ENCODE measurements around the gene PARD6B. TPM values are rescaled to one million over a fixed set of nuclear protein-coding genes. Genes with fewer than 3 reads are reported as not detected.
A peak's percentile ranks its signal among the peaks of the same experiment; 100 is the strongest.

PARD6B gene
- total RNA-seq, 4 donors from 2014 or later: 1.6 to 2.2 (median 1.9) TPM

- TF ChIP-seq, protein P1, sequence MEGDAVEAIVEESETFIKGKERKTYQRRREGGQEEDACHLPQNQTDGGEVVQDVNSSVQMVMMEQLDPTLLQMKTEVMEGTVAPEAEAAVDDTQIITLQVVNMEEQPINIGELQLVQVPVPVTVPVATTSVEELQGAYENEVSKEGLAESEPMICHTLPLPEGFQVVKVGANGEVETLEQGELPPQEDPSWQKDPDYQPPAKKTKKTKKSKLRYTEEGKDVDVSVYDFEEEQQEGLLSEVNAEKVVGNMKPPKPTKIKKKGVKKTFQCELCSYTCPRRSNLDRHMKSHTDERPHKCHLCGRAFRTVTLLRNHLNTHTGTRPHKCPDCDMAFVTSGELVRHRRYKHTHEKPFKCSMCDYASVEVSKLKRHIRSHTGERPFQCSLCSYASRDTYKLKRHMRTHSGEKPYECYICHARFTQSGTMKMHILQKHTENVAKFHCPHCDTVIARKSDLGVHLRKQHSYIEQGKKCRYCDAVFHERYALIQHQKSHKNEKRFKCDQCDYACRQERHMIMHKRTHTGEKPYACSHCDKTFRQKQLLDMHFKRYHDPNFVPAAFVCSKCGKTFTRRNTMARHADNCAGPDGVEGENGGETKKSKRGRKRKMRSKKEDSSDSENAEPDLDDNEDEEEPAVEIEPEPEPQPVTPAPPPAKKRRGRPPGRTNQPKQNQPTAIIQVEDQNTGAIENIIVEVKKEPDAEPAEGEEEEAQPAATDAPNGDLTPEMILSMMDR (IDR thresholded peaks at IDR 0.05; ENCODE audit: low read depth): no peak
Observed at GRCh38 chr20:50788045-50788991, 56.9 kb downstream of the PARD6B start.

DNA sequence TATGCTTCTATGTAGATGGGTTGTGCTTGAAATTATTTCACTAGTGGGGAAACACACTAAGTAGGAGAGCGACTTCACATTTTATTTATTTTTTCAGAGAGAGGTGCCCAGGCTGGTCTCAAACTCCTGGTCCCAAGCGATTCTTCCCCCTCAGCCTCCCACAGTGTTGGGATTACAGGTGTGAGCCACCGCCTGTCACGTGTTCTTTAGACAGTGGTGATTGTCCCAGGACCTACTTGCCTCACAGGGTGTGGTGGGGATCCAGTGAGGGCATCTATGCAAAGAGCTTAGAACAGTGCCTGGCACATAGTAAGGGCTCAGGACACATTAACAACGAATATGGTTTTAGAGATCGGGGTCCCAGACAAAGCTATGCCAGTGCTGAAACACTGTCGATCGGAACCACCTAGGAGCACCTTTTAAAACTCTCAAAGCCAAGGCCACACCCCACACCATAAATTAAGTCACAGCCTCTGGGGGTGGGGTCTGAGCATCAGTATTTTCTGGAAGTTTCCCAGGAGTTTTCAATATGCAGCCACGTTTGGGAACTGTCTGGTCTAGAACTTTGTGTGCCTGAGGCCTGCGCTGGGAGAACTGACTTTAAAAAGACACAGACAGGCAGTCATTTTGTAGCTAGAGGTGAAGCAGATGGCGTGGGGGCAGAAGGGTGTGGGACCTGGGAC, 58.7 kb downstream of the PARD6B start:
- TF ChIP-seq, protein P1 (IDR thresholded peaks at IDR 0.05; ENCODE audit: low read depth): no peak

DNA sequence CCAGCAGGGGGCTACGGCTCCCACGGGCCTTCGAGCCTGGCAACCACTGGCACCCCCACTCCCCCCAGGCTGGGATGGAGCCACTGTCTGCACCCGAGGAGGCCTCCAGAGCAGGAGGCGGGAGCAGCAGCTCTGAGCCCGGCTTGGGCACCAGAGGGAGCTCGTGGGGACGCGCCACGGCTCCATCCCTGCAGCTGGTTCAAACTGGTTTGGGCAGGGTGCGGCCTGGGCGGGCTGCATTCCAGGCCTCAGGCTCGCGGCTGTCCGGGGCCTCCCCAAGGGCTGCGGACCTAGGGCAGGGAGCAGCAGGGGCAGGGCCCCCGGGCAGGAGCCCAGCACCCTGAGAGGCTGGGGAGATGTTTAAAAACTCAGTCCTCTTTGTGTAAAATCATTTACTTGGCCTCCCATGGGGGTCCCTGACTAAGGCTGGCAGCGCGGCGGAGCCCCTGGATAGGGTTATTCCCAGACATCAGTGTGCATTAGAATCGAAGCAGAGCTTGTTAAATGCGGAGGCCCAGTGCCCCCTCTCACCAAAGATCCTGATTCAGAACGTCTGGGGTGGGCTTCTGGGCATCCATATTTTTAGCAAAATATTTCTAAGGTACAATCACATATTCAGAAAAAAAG, 59.4 kb downstream of the PARD6B start:
- TF ChIP-seq, protein P1 (IDR thresholded peaks at IDR 0.05; ENCODE audit: low read depth): no peak

DNA sequence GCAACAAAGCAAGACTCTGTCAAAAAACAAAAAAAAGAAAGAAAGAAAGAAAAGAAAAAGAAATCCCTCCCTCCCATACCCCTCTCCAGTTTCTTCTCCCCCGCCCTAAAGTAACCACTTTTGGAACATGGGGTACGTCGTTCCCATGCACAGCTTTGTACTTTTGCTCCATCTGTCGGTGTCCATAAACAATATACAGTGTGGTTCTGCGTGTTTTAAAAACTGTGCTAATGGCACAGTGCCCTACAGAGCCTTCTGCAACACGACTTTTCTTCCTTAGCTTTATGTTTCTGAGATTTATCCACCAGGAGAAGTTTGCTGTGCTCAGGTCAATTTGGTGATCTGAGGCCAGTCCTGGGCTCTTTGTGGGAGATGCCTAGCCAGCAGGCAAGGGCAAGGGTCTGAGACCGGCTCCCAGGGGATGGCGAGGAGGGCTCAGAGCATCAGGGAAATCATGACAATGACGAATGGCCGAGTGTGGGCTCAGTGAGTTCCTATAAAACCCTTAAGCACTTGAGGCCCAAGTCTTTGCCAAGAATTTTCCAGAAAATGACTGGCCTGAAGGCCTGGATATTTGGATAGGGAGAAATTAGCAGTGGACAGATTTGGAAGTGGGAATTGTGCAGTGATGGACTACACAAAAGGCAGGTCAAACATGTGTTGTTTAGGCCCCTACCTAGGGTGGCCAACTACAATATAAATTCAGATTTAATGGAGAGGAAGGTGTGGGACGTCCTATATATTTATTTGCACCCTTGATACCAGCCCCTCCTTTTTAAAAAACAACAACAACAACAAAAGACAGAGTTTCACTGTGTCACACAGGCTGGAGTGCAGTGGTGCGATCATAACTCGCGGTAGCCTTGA, 61.6 kb downstream of the PARD6B start:
- TF ChIP-seq, protein P1 (IDR thresholded peaks at IDR 0.05; ENCODE audit: low read depth): no peak

GRCh38 chr20:50793575-50794016, 62.2 kb downstream of the PARD6B start:
- TF ChIP-seq, protein P1 (IDR thresholded peaks at IDR 0.05; ENCODE audit: low read depth): peak; percentile 61

- TF ChIP-seq, protein P1 (IDR thresholded peaks at IDR 0.05; ENCODE audit: low read depth): no peak
Observed at GRCh38 chr20:50794181-50794845, 62.9 kb downstream of the PARD6B start.

All from subcutaneous adipose tissue (tissue), 4 donors.